GM12878 (cell line): ENCODE results near the gene MYO16. TPM values are rescaled to one million over a fixed set of nuclear protein-coding genes. Genes with fewer than 3 reads are reported as not detected.

ENCODE experiments used
- ATAC-seq: fragments of 200-7000 bp; cut with Tn5 transposase; 3 replicates; pipeline ENCODE4 v1.9.1; 2020; ENCODE audit warnings: mild to moderate bottlenecking, moderate library complexity
- BruUV-seq: library from RNA; stranded (reverse); fragments of 400-500 nt; replicated peaks from 2 replicates; lab custom pipeline; 2021; lab: Mats Ljungman, UMichigan
- CTCF ChIA-PET: fragments of 300-600 bp; sonication (Branson Sonifier 250); formaldehyde crosslinking; extraction: SDS; loops from one replicate; lab custom pipeline; 2021; ENCODE audit warnings: inconsistent platforms; lab: Yijun Ruan, JAX
- POLR2A ChIA-PET: fragments of 350-600 bp; formaldehyde crosslinking; extraction: SDS; loops from one replicate; lab custom pipeline; 2021; ENCODE audit warnings: inconsistent platforms; lab: Charles Lee
- RAD21 ChIA-PET: fragments of 300-600 bp; sonication (Branson Sonifier 250); formaldehyde crosslinking; loops from one replicate; lab custom pipeline; 2023; ENCODE audit warnings: antibody characterized with exemption; ENCODE audit not compliant: unreplicated experiment; lab: Charles Lee
- SMC1A ChIA-PET: fragments of 300-600 bp; sonication (Branson Sonifier 250); formaldehyde crosslinking; loops from one replicate; lab custom pipeline; 2023; ENCODE audit not compliant: unreplicated experiment, uncharacterized antibody; lab: Charles Lee
- DNase-seq: peaks from one replicate; pipeline ENCODE4 v3.0.0-alpha.2; 2011; ENCODE audit warnings: low read depth, low spot score
- FAIRE-seq: peaks from 3 replicates; lab custom pipeline; 2011; peaks lifted over from hg19 to GRCh38; lab: Jason Lieb, UNC
- H2AFZ ChIP-seq: 2 replicates; pipeline ENCODE4 v1.6.0; 2011; ENCODE audit warnings: low read depth, low read length, control low read depth; ENCODE audit not compliant: control insufficient read depth
- H3K27ac ChIP-seq: 2 replicates; pipeline ENCODE4 v1.5.1; 2011; ENCODE audit warnings: control low read depth; ENCODE audit not compliant: control insufficient read depth, insufficient read depth
- H3K27me3 ChIP-seq, 2 experiments: replicated peaks in 1 of 2; 2 replicates each; pipeline versions ENCODE4 v1.6.0 to v1.6.1; 2011; ENCODE audit warnings: low read length in 1 of 2; ENCODE audit not compliant: control insufficient read depth in 2 of 2, insufficient read depth in 2 of 2
- H3K36me3 ChIP-seq, 2 experiments: 2 replicates each; pipeline ENCODE4 v1.5.1; 2011; ENCODE audit warnings: low read length in 1 of 2; ENCODE audit not compliant: control insufficient read depth in 2 of 2, insufficient read depth in 2 of 2
- H3K4me1 ChIP-seq: 2 replicates; pipeline ENCODE4 v1.6.1; 2011; ENCODE audit warnings: mild to moderate bottlenecking, low read length, moderate library complexity, mixed read lengths; ENCODE audit not compliant: control insufficient read depth, insufficient read depth
- H3K4me2 ChIP-seq: 2 replicates; pipeline ENCODE4 v1.6.0; 2011; ENCODE audit warnings: control low read depth; ENCODE audit not compliant: control insufficient read depth, insufficient read depth
- H3K4me3 ChIP-seq: fragments of 200-600 bp; sonication (generic); 2 replicates; pipeline ENCODE4 v1.5.1; 2016
- H3K79me2 ChIP-seq: 2 replicates; pipeline ENCODE4 v1.6.0; 2011; ENCODE audit warnings: low read length; ENCODE audit not compliant: control insufficient read depth, insufficient read depth
- H3K9ac ChIP-seq: 2 replicates; pipeline ENCODE4 v1.8.0; 2011; ENCODE audit warnings: low read length, control low read depth, mixed read lengths; ENCODE audit not compliant: control insufficient read depth, insufficient read depth
- H3K9me3 ChIP-seq: replicated peaks from 3 replicates; pipeline ENCODE4 v1.5.1; 2011; ENCODE audit warnings: mild to moderate bottlenecking, low read length; ENCODE audit not compliant: control insufficient read depth, insufficient read depth
- H4K20me1 ChIP-seq: 2 replicates; pipeline ENCODE4 v1.6.0; 2011; ENCODE audit not compliant: control insufficient read depth, insufficient read depth
- KLF5 ChIP-seq: fragments of 450-650 bp; IDR thresholded peaks from 2 replicates; pipeline ENCODE4 v1.6.1; 2014; ENCODE audit warnings: mild to moderate bottlenecking; ENCODE audit not compliant: partially characterized antibody
- LARP7 ChIP-seq: fragments of 450-650 bp; IDR thresholded peaks from 2 replicates; pipeline ENCODE4 v1.6.1; 2017; ENCODE audit warnings: mild to moderate bottlenecking
- SIN3A ChIP-seq: IDR thresholded peaks from 2 replicates; pipeline ENCODE4 v1.6.1; 2012; ENCODE audit warnings: low read depth, low read length, improper control_type of control experiment
- SMAD5 ChIP-seq: IDR thresholded peaks from 2 replicates; pipeline ENCODE4 v1.6.1; 2016; ENCODE audit warnings: antibody characterized with exemption, low read depth
- YY1 ChIP-seq: IDR thresholded peaks from 2 replicates; pipeline ENCODE4 v1.6.1; 2011; ENCODE audit warnings: low read depth, mild to moderate bottlenecking, low read length
- ZNF24 ChIP-seq: fragments of 450-650 bp; IDR thresholded peaks from 2 replicates; pipeline ENCODE4 v1.6.1; 2017; ENCODE audit warnings: antibody characterized with exemption, mild to moderate bottlenecking
- ZNF592 ChIP-seq: fragments of 450-650 bp; IDR thresholded peaks from 2 replicates; pipeline ENCODE4 v1.6.1; 2017; ENCODE audit warnings: mild to moderate bottlenecking, moderate library complexity
- WGBS: methylation state at CpG from one replicate; pipeline ENCODE4 v1.1.6; 2016; ENCODE audit warnings: low lambda C conversion rate; ENCODE audit not compliant: insufficient replicate concordance, insufficient coverage; ENCODE audit errors: missing lambda C conversion rate; 5-methylcytosine and 5-hydroxymethylcytosine counted together
- in situ Hi-C: fragments of 300-500 bp; cut with MboI; formaldehyde crosslinking; loops from 9 replicates; pipeline ENCODE4 v1.14.3; 2018; ENCODE audit warnings: mixed read lengths
- intact Hi-C: fragments of 100-400 bp; cut with micrococcal nuclease; formaldehyde crosslinking; loops from one replicate; pipeline ENCODE4 v1.14.2; 2022; ENCODE audit not compliant: unreplicated experiment
- polyA plus RNA-seq, 11 experiments: library from polyadenylated mRNA; depleted of rRNA in 4 of 11; unstranded in 6 of 11; stranded (reverse) in 5 of 11; fragments of >200 nt; fragmentation: Nextera tagmentation in 4 of 11; fragmentation: Illumina TruSeq in 1 of 11; extraction: Ambion mirVana in 4 of 11; extraction: Trizol in 1 of 11; gene quantifications; 1 replicate in 1 of 11; 2 replicates in 10 of 11; pipeline versions ENCODE4 v1.2.1 to v1.2.3, GENCODE V29; 2011 to 2016; ENCODE audit warnings: inconsistent platforms in 2 of 11, missing spikeins in 2 of 11, low read depth in 1 of 11
- total RNA-seq, 4 experiments: library from RNA; depleted of rRNA in 3 of 4; stranded (reverse); fragments of >200 nt in 3 of 4; fragmentation: Illumina TruSeq in 1 of 4; extraction: Trizol in 1 of 4; gene quantifications; 2 replicates each; pipeline versions ENCODE4 v1.2.1 to v1.2.3, GENCODE V29; 2013 to 2021

The MYO16 gene
- total and polyA plus RNA-seq, 10 of the 15 experiments (the other 5 are each of a cell fraction or from before 2014, with no cell fraction given), result under 0.01 to 1.7 (median 0.05) TPM; not detected in 4

DNA sequence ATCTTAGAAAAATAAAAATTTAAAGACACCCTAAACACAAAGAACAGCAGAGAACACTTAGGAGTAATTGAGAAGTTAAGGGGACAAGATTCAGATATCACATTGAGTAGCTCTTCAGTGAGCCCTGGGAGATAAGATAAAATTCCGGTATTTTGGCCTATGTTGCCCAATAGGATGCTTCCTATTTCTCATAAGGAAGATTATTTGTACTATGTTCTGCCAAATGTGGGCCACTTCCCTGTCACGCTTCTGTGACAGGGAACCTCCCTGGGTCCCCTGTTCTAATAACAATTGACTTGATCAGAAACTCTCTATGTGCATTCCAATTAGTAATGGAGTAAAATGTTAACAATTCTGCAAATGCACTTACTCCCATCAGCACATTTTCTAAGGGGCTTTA, 310.7 kb downstream of the MYO16 start:
- H3K4me3 ChIP-seq, result no peak overlapping the region
- ChIA-PET RAD21 (no interaction called here), POLR2A (no interaction called here), CTCF (no interaction called here), SMC1A (no interaction called here)
- H3K4me1 ChIP-seq, result no peaks in the 10 kb centered on the region
- no peaks in the 10 kb centered on the region for H4K20me1 ChIP-seq
- BruUV-seq, result no TSS peak
- in situ Hi-C loops, result no loop called here
- TF ChIP-seq ZNF592, result no peak
- TF ChIP-seq SIN3A, result no peak
- TF ChIP-seq LARP7, result no peak
- TF ChIP-seq ZNF24, result no peak
- no peak for TF ChIP-seq SMAD5
- no peak for TF ChIP-seq YY1
- TF ChIP-seq KLF5, result no peak
- no peaks in the 10 kb centered on the region for H3K9me3 ChIP-seq
- H3K9ac ChIP-seq, result no peak overlapping the region
- intact Hi-C loops, result no loop called here
- H2AFZ ChIP-seq, result no peak overlapping the region
- H3K27ac ChIP-seq, result no peak overlapping the region
- ATAC-seq, result no peak
- no peak for DNase-seq
- no peak overlapping the region for H3K4me2 ChIP-seq
- FAIRE-seq, result no peak
- no peaks in the 10 kb centered on the region for H3K79me2 ChIP-seq
- no peaks in the 10 kb centered on the region for H3K36me3 ChIP-seq
- H3K27me3 ChIP-seq, result no peaks in the 10 kb centered on the region
- 19% methylated on average over 2 of the region's 2 CpGs for WGBS
